ENCODE data around the gene RPS14.
"Not testable (repeated sequence)": the region's sequence is repeated elsewhere in the genome, so short reads cannot be mapped to it uniquely, and the experiment has no call there.

DNA sequence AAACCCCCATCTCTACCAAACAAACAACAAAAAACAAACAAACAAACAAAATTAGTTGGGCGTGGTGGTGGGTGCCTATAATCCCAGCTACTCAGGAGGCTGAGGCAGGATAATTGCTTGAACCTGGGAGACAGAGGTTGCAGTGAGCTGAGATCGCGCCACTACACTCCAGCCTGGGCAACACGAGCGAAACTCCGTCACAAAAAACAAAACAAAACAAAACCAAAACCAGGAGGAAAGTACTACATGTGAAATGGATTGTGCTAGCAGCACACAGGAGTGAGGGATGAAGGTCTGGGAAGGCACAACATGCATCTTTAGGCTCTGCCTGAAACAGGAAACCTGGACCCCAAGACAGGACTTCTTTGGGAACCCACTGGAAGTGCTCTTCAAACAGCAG is 27.0 kb upstream of the RPS14 start:
- TF ChIP-seq, protein P1, sequence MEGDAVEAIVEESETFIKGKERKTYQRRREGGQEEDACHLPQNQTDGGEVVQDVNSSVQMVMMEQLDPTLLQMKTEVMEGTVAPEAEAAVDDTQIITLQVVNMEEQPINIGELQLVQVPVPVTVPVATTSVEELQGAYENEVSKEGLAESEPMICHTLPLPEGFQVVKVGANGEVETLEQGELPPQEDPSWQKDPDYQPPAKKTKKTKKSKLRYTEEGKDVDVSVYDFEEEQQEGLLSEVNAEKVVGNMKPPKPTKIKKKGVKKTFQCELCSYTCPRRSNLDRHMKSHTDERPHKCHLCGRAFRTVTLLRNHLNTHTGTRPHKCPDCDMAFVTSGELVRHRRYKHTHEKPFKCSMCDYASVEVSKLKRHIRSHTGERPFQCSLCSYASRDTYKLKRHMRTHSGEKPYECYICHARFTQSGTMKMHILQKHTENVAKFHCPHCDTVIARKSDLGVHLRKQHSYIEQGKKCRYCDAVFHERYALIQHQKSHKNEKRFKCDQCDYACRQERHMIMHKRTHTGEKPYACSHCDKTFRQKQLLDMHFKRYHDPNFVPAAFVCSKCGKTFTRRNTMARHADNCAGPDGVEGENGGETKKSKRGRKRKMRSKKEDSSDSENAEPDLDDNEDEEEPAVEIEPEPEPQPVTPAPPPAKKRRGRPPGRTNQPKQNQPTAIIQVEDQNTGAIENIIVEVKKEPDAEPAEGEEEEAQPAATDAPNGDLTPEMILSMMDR (optimal IDR thresholded peaks at IDR 0.05 in 1 of 3, IDR thresholded peaks at IDR 0.05 in 1 of 3, conservative IDR thresholded peaks at IDR 0.05 in 1 of 3; ENCODE audit: extremely low read depth in 1 of 3, insufficient read depth in 2 of 3, low read length in 3 of 3), result not testable (repeated sequence)
- TF ChIP-seq EZH2 (IDR thresholded peaks at IDR 0.05; ENCODE audit: low read length), result not testable (repeated sequence)
